ENCODE data around the gene PRSS8.

The PRSS8 gene

GRCh38 chr16:31094424-31095120, 41.0 kb downstream of the PRSS8 start, which contains the start of gene VKORC1:
TSS of gene VKORC1 (minus strand) at chr16:31094797. CDS start at chr16:31094729, 68 bp downstream.
- Histone ChIP-seq H3K27ac (ENCODE audit: low read depth, low read length) (peak within 1 kb of the TSS; percentile 76), H3F3A (ENCODE audit: insufficient read depth) (peaks cover 10% of the 10 kb centered on the region), H3K27me3 (ENCODE audit: low read length) (no peaks in the 10 kb centered on the region), H3K9ac (ENCODE audit: low read length) (peak within 1 kb of the TSS; percentile 73), H3K36me3 (ENCODE audit: low read length) (no peaks in the 10 kb centered on the region), H3K4me3 (ENCODE audit: insufficient read depth, low read length, poor library complexity, severe bottlenecking) (peak within 1 kb of the TSS; percentile 82), H4K20me1 (ENCODE audit: low read depth, low read length) (peaks cover 2% of the 10 kb centered on the region; the same call in 1 of the 2 replicates), H3K79me2 (ENCODE audit: insufficient read depth, low read length) (peaks cover 20% of the 10 kb centered on the region), H2AFZ (ENCODE audit: low read depth, low read length, severe bottlenecking) (peak within 1 kb of the TSS; percentile 98), H3K4me2 (ENCODE audit: low read depth, low read length, poor library complexity, severe bottlenecking) (peak within 1 kb of the TSS; percentile 72), H3K9me3 (ENCODE audit: insufficient read depth, low read length) (no peaks in the 10 kb centered on the region), H3K9me2 (replicated peaks; ENCODE audit: insufficient read depth, low read length) (no peaks in the 10 kb centered on the region)
- TF ChIP-seq CTCF (IDR thresholded peaks at IDR 0.05; ENCODE audit: insufficient read depth, low read length, poor library complexity, severe bottlenecking) (no peak), EZH2phosphoT487 (conservative IDR thresholded peaks at IDR 0.05; ENCODE audit: low read length) (no peak)

GRCh38 chr16:31094088-31094423, 41.5 kb downstream of the PRSS8 start:
- Histone ChIP-seq H3K9me3 (ENCODE audit: insufficient read depth, low read length) (no peaks in the 10 kb centered on the region), H3K79me2 (ENCODE audit: insufficient read depth, low read length) (peaks cover 20% of the 10 kb centered on the region), H3K4me2 (ENCODE audit: low read depth, low read length, poor library complexity, severe bottlenecking) (peak overlapping the region; percentile 72), H3F3A (ENCODE audit: insufficient read depth) (peaks cover 10% of the 10 kb centered on the region), H3K4me3 (ENCODE audit: insufficient read depth, low read length, poor library complexity, severe bottlenecking) (peak overlapping the region; percentile 82), H3K27me3 (ENCODE audit: low read length) (no peaks in the 10 kb centered on the region), H3K9me2 (replicated peaks; ENCODE audit: insufficient read depth, low read length) (no peaks in the 10 kb centered on the region), H3K9ac (ENCODE audit: low read length) (peak overlapping the region; percentile 73), H3K27ac (ENCODE audit: low read depth, low read length) (peak overlapping the region; percentile 76), H4K20me1 (ENCODE audit: low read depth, low read length) (peaks cover 2% of the 10 kb centered on the region; the same call in 1 of the 2 replicates), H3K36me3 (ENCODE audit: low read length) (no peaks in the 10 kb centered on the region), H2AFZ (ENCODE audit: low read depth, low read length, severe bottlenecking) (peak overlapping the region; percentile 98)
- TF ChIP-seq EZH2phosphoT487 (conservative IDR thresholded peaks at IDR 0.05; ENCODE audit: low read length) (no peak), CTCF (IDR thresholded peaks at IDR 0.05; ENCODE audit: insufficient read depth, low read length, poor library complexity, severe bottlenecking) (no peak)

- Histone ChIP-seq H3K79me2 (ENCODE audit: insufficient read depth, low read length) (peaks cover 20% of the 10 kb centered on the region), H4K20me1 (ENCODE audit: low read depth, low read length) (peaks cover 2% of the 10 kb centered on the region; the same call in 1 of the 2 replicates), H3K27ac (ENCODE audit: low read depth, low read length) (peak overlapping the region; percentile 76; the same call in 1 of the 2 replicates), H3F3A (ENCODE audit: insufficient read depth) (peaks cover 10% of the 10 kb centered on the region), H3K9me2 (replicated peaks; ENCODE audit: insufficient read depth, low read length) (no peaks in the 10 kb centered on the region), H3K36me3 (ENCODE audit: low read length) (no peaks in the 10 kb centered on the region), H3K27me3 (ENCODE audit: low read length) (no peaks in the 10 kb centered on the region), H3K4me2 (ENCODE audit: low read depth, low read length, poor library complexity, severe bottlenecking) (peak overlapping the region; percentile 72), H3K9me3 (ENCODE audit: insufficient read depth, low read length) (no peaks in the 10 kb centered on the region), H3K9ac (ENCODE audit: low read length) (peak overlapping the region; percentile 73), H3K4me3 (ENCODE audit: insufficient read depth, low read length, poor library complexity, severe bottlenecking) (peak overlapping the region; percentile 82), H2AFZ (ENCODE audit: low read depth, low read length, severe bottlenecking) (no peak overlapping the region)
- TF ChIP-seq CTCF (IDR thresholded peaks at IDR 0.05; ENCODE audit: insufficient read depth, low read length, poor library complexity, severe bottlenecking) = no peak
- TF ChIP-seq EZH2phosphoT487 (conservative IDR thresholded peaks at IDR 0.05; ENCODE audit: low read length) = no peak
Observed at GRCh38 chr16:31093132-31093703, 42.3 kb downstream of the PRSS8 start.
